IPS-NIHi11 (cell line): Measurements from ENCODE around the gene DBNL.
"Not testable (repeated sequence)": the region's sequence is repeated elsewhere in the genome, so short reads cannot be mapped to it uniquely, and the experiment has no call there.

Experiments used
- DNase-seq: peaks from one replicate; pipeline ENCODE4 v3.0.0; 2012; ENCODE audit warnings: mixed read lengths, low spot score

DBNL gene

DNA sequence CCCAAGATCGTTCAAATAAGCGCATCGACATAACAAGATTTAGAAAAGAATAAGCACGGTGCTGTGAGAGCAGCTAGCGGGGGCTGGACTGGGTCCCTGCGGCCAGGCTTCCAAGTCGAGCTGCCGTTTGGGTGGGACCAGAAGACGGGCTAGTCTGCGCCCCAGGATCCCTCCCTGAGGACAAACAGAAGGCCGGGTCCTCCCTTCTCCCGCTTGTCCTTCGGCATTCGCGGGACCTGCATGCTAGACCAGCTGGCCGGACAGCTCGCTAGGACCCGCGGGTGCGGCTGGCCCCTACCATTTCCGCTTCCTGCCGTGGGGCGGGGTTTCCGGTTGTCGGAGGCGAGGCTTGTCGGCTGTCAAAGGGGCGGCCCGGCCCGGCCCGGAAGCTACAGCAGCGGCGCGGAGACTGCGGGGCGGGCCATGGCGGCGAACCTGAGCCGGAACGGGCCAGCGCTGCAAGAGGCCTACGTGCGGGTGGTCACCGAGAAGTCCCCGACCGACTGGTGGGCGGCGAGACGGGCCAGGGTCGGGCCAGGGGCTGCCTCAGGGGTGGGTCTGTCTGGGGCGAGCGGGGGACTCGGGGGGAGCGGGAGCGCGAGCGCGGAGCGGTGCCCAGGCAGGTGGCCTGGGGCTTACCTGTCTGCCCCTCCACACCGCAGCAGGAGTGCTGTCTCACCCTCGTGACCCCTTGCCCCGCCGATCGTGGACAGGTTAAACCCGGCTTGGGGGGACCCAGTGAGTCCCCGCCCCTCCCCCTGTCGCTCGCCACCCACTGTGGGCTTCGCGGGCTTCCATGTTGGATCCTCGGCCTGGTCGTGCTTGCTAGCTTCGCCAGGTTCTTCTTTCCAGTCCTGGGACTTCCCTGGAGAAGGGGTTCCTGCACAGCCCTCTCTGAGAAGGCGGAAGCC lies at the start of gene DBNL:
TSS of gene DBNL (plus strand) at position 388 of the 911 bp plus-strand sequence. CDS start at position 424, 36 bp downstream.
- peak; percentile 95 for DNase-seq

- DNase-seq, result not testable (repeated sequence)
Observed at GRCh38 chr7:43997532-43997931, 47.0 kb upstream of the DBNL start, which contains the start of gene SPDYE1. Gene SPDYE1, plus strand, starts transcription at chr7:43997897. Its CDS starts 2,053 bp downstream, at chr7:43999950.

DNA sequence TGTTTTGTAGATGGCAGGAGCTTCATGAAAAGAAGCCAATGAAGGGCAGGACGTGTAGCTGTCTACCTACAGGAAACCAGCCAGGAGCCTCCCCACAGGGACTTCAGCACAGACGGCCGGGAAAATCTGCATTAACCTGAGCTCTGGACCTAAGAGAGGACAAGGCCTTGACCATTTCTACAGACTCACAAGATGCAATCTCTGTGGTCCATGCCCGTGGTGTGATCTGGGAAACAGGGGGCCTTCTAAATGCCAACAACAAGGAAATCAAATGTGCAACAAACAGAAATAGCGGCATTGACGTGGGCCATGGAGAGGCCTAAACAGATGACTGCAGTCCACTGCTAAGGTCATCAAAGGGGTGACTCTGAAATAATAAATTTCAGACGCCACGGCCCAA lies 32.4 kb upstream of the DBNL start:
- DNase-seq, result not testable (repeated sequence)

GRCh38 chr7:44015090-44015489 lies 29.4 kb upstream of the DBNL start:
- not testable (repeated sequence) for DNase-seq

DNA sequence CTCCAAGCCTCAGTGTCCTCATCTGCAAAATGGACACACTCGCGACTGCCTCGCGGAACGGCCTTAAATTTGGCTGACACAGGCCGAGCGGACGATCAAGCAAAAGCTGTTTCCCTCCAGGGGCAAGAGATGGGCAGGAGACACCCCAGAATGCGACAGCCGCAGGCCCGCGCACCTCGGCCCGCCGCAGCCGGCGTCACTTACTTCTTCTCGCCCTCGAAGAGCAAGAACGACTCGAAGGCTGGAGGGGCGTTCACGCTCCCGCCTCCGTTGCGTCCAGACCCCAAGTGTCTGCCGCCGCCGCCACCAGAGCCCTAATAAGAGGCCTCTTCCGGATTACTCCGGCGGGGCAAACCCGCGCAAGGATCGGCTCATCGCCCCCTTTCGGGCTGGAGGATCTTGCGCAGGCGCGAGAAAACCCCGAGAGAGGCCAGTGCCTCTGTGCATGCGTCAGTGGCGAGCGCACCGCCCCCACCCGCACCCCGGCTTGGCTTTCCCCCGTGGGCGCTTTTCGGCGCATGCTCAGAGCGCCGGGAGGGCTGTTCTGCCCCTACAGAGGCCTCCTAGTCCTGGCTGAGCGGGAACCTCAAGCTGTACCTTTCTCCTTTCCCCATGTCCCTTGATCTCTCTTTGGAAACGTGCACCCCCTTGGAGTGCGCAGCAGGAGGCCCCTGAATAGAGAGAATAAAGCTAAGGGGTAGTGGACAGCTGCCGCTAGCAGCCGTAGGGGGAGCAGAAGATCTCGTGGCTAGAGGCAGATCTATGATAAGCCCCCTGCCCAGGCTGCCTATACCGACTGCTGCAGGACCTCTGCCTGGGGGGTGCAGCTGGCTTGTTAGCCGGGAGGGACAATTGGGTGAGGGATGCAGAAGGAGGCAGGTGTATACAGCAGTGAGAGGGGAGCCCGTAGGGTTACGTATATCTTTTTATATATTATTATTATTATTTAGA lies 25.4 kb upstream of the DBNL start:
- peak; percentile 94 for DNase-seq

- DNase-seq, result not testable (repeated sequence)
Observed at GRCh38 chr7:44019825-44020224, 24.7 kb upstream of the DBNL start.

DNA sequence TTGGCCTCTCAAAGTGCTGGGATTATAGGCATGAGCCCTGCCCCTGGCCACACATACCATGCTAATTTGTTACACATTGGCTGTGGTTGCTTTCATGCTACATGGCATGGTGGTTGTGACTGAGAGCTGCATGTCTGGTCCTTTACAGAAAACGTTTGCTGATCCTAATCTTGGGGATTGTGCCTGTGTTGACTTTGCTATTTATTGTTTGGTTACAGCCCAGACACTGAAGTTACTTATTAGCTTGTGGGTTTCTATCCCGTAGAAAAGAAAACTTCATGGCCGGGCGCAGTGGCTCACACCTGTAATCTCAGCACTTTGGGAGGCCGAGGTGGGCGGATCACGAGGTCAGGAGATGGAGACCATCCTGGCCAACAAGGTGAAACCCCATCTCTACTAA lies 22.4 kb upstream of the DBNL start:
- DNase-seq, result not testable (repeated sequence)

DNA sequence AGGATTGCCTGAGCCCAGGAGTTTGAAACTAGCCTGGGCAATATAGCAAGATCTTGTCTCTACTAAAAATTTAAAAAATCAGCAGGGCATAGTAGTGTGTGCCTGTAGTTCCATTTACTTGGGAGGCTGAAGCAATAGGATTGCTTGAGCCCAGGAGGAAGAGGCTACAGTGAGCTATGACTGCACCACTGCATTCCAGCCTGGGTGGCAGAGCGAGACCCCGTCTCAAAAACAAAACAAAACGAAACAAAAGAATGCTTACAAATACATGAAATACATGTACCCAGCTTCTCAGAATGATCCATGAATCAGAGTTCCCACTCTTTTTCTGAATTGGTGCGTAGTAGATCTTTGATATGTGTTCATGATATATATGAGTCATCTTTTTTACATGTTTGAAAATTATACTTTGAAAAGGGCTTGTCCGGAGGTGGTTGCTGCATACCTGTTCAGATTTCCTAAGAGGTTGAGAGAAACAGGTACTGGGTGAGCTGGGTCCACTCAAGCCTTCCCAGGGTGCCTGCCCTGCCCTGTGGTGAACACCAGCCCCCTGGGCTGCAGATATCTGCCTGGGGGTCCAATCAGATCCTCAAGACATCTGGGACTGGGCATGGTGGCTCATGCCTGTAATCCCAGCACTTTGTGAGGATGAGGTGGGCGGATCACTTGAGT lies 21.6 kb upstream of the DBNL start:
- not testable (repeated sequence) for DNase-seq

DNA sequence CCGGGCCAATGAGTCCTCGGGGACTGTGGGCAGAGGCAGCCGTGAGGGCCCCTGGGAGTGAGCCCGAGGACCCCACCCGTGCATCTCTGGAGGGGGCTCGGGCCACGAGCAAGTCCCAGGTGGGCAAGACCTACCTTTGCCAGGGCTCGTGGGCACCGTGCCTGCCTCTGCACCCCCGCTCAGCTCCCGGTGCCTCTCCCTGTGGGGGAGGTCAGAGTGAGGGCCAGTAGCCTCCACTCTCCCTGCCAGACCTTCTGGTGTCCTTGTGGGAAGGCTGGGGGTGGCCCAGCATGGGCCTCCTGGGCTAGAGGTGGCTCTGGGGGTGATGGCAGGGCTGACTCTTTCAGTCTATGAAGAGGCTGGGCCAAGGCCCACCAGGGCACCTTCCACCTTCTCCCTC lies 15.1 kb upstream of the DBNL start:
- DNase-seq, result not testable (repeated sequence)

DNA sequence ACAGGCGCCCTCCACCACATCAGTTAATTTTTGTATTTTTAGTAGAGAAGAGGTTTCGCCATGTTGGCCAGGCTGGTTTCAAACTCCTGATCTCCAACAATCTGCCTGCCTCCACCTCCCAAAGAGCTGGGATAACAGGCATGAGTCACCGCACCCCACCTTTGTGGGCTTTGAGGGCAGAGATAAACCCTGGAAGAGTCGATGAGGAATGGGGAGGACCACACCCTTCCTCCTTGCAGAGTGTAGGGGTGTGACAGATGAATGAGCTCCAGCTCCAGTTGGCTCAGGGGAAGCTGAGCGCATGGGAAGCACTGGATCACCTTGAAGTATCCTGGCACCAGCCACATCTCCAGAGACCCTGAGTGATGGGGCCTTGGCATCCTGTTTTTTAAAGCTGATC lies 14.5 kb upstream of the DBNL start:
- DNase-seq, result not testable (repeated sequence)

GRCh38 chr7:44031319-44031718 lies 13.2 kb upstream of the DBNL start:
- DNase-seq, result not testable (repeated sequence)

- not testable (repeated sequence) for DNase-seq
Observed at GRCh38 chr7:44032031-44032430, 12.5 kb upstream of the DBNL start.

- DNase-seq, result not testable (repeated sequence)
Observed at GRCh38 chr7:44033971-44034844, 10.3 kb upstream of the DBNL start.

- not testable (repeated sequence) for DNase-seq
Observed at GRCh38 chr7:44036364-44036763, 8.1 kb upstream of the DBNL start.

- not testable (repeated sequence) for DNase-seq
Observed at GRCh38 chr7:44037951-44038350, 6.6 kb upstream of the DBNL start.

- DNase-seq, result not testable (repeated sequence)
Observed at GRCh38 chr7:44038553-44038952, 5.9 kb upstream of the DBNL start.

DNA sequence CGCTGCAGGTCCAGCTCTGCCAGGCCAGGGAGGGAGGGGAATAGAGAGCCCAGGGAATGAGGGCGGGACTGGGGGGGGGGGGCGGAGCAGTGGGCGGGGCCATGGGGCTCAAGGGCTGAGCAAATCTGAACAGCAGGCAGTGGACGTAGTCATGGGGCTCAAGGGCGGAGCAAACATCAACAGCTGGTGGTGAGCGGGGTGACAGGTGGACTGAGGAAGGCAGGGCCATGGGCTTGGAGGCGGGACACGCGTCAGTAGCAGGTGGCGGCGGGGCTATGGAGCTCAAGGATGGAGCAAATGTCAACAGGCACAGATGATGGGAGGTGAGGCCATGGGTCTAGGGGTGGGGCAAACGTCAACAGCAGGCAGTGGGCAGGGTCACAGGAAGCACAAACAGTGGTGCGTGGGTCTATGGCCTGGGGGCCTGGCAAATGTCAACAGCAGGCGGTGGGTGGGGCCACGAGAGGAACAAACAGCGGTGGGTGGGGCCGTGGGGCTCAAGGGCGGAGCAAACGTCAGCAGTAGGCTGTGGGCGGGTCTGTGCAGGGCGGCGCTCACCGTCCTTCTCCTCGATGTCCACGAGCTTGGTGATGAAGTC lies 5.4 kb upstream of the DBNL start:
- DNase-seq, result peak; percentile 56

DNA sequence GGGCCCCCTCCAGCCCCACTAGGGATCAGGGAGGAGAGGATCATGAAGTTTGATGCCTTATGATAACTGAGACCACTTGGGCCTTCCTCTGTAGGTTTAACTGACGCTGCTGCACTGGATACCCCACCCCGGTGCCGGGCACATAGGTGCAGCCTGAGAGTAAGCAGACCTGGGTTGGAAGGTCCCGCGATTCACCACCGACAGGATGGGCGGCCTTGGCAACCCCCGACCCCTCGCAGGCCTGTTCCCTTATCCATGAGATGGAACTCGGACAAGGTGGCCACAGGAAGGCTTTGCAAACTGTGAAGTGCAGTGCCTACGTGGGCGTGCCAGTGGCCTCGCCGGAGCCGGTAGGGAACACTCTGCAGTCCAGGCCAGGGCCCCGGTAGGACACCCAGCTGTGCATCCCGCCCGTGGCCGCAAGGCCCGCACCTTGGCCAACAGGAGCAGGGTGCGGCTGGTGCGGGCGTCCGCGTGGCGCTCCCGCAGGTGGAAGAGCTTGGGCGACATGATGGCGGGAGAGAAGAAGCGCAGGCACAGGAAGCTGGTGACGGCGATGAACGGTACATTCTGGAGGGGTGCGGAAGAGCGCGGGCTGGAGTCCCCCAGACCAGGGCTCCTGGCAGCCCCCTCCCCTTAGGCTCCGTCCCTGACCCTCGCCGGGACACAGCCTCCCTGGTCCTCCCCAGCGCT lies 4.6 kb upstream of the DBNL start:
- not testable (repeated sequence) for DNase-seq

DNA sequence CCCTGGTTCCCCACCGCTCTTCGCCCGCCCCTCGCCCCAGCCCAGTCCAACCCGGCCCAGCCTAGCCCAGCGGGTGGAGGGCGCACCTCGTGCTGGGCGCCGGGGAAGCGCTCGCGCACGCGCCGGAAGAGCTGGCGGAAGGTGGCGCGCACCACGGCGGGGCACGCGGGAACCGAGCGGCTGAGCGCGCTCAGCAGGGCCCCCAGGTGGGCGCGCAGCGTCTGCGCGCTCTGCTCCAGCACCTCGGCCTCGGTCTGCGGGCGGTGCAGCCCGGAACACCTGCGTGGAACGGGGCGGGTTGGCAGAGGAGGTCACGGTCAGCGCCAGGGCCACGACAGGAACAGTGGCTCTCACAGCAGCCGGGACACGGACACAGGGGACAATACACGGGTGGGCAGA lies 4.0 kb upstream of the DBNL start:
- not testable (repeated sequence) for DNase-seq

DNA sequence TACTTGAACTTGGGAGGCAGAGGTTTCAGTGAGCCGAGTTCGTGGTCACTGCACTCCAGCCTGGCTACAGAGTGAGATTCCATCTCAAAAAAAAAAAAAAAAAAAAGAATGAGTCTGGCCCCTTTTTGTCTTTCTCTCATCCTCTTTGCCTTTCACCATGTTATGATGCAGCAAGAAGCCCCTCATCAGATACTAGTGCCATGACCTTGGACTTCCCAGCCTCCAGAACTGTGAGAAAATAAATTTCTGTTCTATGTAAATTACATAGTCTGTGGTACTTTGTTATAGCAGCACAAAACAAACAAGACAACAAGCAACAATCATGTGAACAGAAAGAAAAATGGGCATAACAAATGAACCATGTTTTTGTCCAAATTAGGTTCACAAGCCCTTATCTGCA lies 2.3 kb upstream of the DBNL start:
- no peak for DNase-seq
